Endodermal cell (in vitro differentiated cells): Measurements from ENCODE around the gene PDLIM4. TPM values are rescaled to one million over a fixed set of nuclear protein-coding genes. Genes with fewer than 3 reads are reported as not detected.

Experiments used
- DNase-seq: peaks from one replicate; pipeline ENCODE4 v3.0.0-alpha.2; 2017
- H3K27ac ChIP-seq: 2 replicates; pipeline ENCODE4 v1.5.1; 2013; ENCODE audit warnings: mild to moderate bottlenecking, low read depth, low read length, moderate library complexity
- H3K27me3 ChIP-seq: 2 replicates; pipeline ENCODE4 v1.6.1; 2013; ENCODE audit warnings: mild to moderate bottlenecking, low read length, moderate library complexity; ENCODE audit not compliant: insufficient read depth, control insufficient read depth, poor library complexity, severe bottlenecking
- H3K36me3 ChIP-seq: 2 replicates; pipeline ENCODE4 v1.7.0; 2013; ENCODE audit warnings: mild to moderate bottlenecking, low read length, moderate library complexity; ENCODE audit not compliant: control insufficient read depth, insufficient read depth
- H3K4me1 ChIP-seq: one replicate; pipeline ENCODE4 v1.7.0; 2013; ENCODE audit warnings: low read length; ENCODE audit not compliant: control insufficient read depth, insufficient read depth
- H3K4me3 ChIP-seq: 2 replicates; pipeline ENCODE4 v1.5.1; 2013; ENCODE audit warnings: mild to moderate bottlenecking, low read length, moderate library complexity
- H3K9ac ChIP-seq: 2 replicates; pipeline ENCODE4 v1.6.1; 2013; ENCODE audit warnings: mild to moderate bottlenecking, low read length, moderate library complexity; ENCODE audit not compliant: poor library complexity, severe bottlenecking; ENCODE audit errors: extremely low read depth
- H3K9me3 ChIP-seq: 2 replicates; pipeline ENCODE4 v1.6.1; 2013; ENCODE audit warnings: mild to moderate bottlenecking, low read length, moderate library complexity; ENCODE audit not compliant: control insufficient read depth
- H3K27ac Mint-ChIP-seq: 2 replicates; pipeline ENCODE4 v1.8.0; 2020; ENCODE audit warnings: mixed read lengths
- H3K27me3 Mint-ChIP-seq: 2 replicates; pipeline ENCODE4 v1.8.0; 2021; ENCODE audit warnings: mild to moderate bottlenecking, mixed read lengths; ENCODE audit not compliant: insufficient read depth
- H3K36me3 Mint-ChIP-seq: 2 replicates; pipeline ENCODE4 v1.8.0; 2020; ENCODE audit warnings: low read depth, mixed read lengths
- H3K4me1 Mint-ChIP-seq: 2 replicates; pipeline ENCODE4 v1.8.0; 2020; ENCODE audit warnings: mixed read lengths
- H3K4me3 Mint-ChIP-seq: 2 replicates; pipeline ENCODE4 v1.8.0; 2020; ENCODE audit warnings: mild to moderate bottlenecking, moderate library complexity, mixed read lengths
- H3K9me3 Mint-ChIP-seq: 2 replicates; pipeline ENCODE4 v1.8.0; 2020; ENCODE audit warnings: mild to moderate bottlenecking, mixed read lengths
- WGBS, 2 experiments: methylation state at CpG; one replicate each; pipeline versions ENCODE4 v1.1.5 to v1.1.7; 2013; ENCODE audit warnings: missing lambda C conversion rate in 2 of 2, mixed read lengths in 1 of 2; ENCODE audit not compliant: insufficient coverage in 1 of 2, insufficient read length in 1 of 2; 5-methylcytosine and 5-hydroxymethylcytosine counted together
- total RNA-seq, 2 donors: library from RNA; stranded (reverse); fragmentation: NEBNext Ultra II Directional in 1 of 2; extraction: Animal tissue kit (Norgen Biotek cat#: 25700) in 1 of 2; gene quantifications; 2 replicates in 1 of 2; 3 replicates in 1 of 2; pipeline ENCODE4 v1.2.1, GENCODE V29; 2021
- TF ChIP-seq, protein P1 (sequence below): fragments of 200-600 bp; sonication (generic); conservative IDR thresholded peaks from 2 replicates; pipeline ENCODE4 v1.5.0; 2021; ENCODE audit warnings: antibody characterized with exemption, mild to moderate bottlenecking

Gene PDLIM4
- total RNA-seq, 2 donors from 2014 or later: 9.0 to 11.2 TPM

DNA sequence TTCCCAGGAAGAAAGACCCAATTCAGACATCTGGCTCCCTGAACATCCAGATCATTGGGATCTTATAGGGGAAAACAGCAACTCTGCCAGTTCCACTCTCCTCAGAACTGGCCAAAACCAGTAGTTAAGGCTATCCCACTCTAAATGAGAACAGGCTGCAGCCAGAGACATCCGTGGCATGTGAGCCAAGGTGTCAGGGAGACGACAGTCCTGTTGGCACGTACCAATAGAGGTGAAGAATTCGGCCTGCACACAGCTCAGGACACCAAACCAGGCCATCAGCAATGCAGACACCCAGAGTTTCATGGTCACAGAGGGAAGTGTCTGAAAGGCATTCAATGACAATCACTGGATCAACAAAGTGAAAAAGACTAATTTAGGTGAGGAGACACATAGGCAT, 39.2 kb upstream of the PDLIM4 start:
- TF ChIP-seq, protein P1, sequence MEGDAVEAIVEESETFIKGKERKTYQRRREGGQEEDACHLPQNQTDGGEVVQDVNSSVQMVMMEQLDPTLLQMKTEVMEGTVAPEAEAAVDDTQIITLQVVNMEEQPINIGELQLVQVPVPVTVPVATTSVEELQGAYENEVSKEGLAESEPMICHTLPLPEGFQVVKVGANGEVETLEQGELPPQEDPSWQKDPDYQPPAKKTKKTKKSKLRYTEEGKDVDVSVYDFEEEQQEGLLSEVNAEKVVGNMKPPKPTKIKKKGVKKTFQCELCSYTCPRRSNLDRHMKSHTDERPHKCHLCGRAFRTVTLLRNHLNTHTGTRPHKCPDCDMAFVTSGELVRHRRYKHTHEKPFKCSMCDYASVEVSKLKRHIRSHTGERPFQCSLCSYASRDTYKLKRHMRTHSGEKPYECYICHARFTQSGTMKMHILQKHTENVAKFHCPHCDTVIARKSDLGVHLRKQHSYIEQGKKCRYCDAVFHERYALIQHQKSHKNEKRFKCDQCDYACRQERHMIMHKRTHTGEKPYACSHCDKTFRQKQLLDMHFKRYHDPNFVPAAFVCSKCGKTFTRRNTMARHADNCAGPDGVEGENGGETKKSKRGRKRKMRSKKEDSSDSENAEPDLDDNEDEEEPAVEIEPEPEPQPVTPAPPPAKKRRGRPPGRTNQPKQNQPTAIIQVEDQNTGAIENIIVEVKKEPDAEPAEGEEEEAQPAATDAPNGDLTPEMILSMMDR: no peak
- Histone ChIP-seq H3K9me3 (no peaks in the 10 kb centered on the region), H3K9ac (no peak overlapping the region), H3K27ac (no peak overlapping the region), H3K4me3 (no peak overlapping the region), H3K4me1 (no peaks in the 10 kb centered on the region), H3K36me3 (no peaks in the 10 kb centered on the region), H3K27me3 (peaks cover 29% of the 10 kb centered on the region)
- Mint-ChIP-seq H3K27ac (no peak overlapping the region), H3K9me3 (no peaks in the 10 kb centered on the region), H3K36me3 (no peaks in the 10 kb centered on the region), H3K4me1 (peaks cover under 1% of the 10 kb centered on the region), H3K27me3 (peaks cover 8% of the 10 kb centered on the region), H3K4me3 (no peak overlapping the region)
- DNase-seq: no peak
- 93 to 96% methylated on average over 4 of the region's 4 CpGs for WGBS, 2 experiments

DNA sequence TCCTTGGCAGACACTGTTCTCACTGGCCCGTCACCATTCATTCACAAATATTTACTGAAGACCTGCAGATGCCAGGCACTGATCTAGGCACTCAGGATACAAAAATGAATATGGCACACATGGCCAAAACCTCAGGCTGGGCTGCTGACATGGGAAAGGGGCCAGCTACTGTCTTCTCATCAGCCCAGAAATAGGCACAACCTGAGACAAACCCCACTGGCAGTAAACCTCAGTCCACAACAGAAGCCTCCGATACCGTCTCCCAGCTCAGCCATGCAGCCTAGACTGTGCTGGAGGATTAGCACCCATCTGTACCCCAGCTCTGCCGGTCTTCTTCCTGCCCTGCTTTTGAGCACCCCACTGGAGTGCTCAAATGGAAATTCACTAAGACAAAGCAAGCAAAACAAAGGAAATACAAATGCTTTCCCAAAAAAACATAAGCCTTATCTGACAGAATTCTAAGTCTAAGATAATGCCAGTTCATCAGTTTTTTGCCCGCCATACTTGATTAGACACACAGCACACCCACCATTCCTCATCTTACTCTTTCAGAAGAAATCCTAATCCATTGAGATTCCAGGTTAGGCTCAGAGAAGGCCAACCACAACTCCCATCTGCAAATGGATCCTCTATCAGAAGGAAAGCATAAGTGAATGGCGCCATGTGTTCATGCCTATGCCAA, 38.1 kb upstream of the PDLIM4 start:
- H3K27me3 Mint-ChIP-seq: peaks cover 8% of the 10 kb centered on the region
- no peak overlapping the region for H3K4me3 ChIP-seq
- no peak overlapping the region for H3K4me3 Mint-ChIP-seq
- H3K36me3 Mint-ChIP-seq: no peaks in the 10 kb centered on the region
- TF ChIP-seq, protein P1: no peak
- DNase-seq: no peak
- peaks cover 37% of the 10 kb centered on the region for H3K27me3 ChIP-seq
- peaks cover 4% of the 10 kb centered on the region for H3K4me1 Mint-ChIP-seq
- WGBS, 2 experiments: 91 to 100% methylated on average over 4 to 6 of the region's 6 CpGs
- no peaks in the 10 kb centered on the region for H3K9me3 Mint-ChIP-seq
- no peak overlapping the region for H3K9ac ChIP-seq
- no peak overlapping the region for H3K27ac ChIP-seq
- no peaks in the 10 kb centered on the region for H3K36me3 ChIP-seq
- no peaks in the 10 kb centered on the region for H3K4me1 ChIP-seq
- H3K9me3 ChIP-seq: no peaks in the 10 kb centered on the region
- no peak overlapping the region for H3K27ac Mint-ChIP-seq

DNA sequence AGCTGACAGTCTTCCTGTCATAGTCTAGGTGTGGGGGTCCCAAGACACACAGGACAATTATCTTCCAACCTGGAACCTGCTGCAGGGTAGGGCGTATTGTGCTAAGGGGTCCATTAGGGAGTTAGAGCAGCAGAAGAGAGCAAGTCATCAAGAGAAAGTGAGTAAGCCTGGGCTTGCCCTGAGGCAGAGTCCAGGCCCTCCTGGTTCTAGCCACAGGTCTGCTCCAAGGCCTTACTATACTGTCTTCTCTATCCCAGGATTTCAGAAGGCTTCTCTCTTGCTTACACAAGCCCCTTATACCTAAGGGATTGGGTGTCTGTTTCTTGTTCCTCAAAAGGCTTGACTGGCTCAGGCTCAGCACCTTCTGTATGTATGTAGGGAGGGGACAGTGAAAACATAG, 37.5 kb upstream of the PDLIM4 start:
- Histone ChIP-seq H3K4me1 (no peaks in the 10 kb centered on the region), H3K36me3 (no peaks in the 10 kb centered on the region), H3K27me3 (peaks cover 42% of the 10 kb centered on the region), H3K9ac (no peak overlapping the region), H3K4me3 (no peak overlapping the region), H3K27ac (no peak overlapping the region), H3K9me3 (no peaks in the 10 kb centered on the region)
- H3K36me3 Mint-ChIP-seq: no peaks in the 10 kb centered on the region
- no peak overlapping the region for H3K4me3 Mint-ChIP-seq
- TF ChIP-seq, protein P1: no peak
- peaks cover 12% of the 10 kb centered on the region for H3K27me3 Mint-ChIP-seq
- no peak overlapping the region for H3K27ac Mint-ChIP-seq
- no peaks in the 10 kb centered on the region for H3K9me3 Mint-ChIP-seq
- WGBS, 2 experiments: 94 to 100% methylated on average over 1 of the region's 1 CpG
- H3K4me1 Mint-ChIP-seq: peaks cover 4% of the 10 kb centered on the region
- no peak for DNase-seq
